Stimulated activated CD4-positive, alpha-beta T cell treated with anti-CD3 and anti-CD28 coated beads, Interleukin-12 subunit alpha, Interleukin-12 subunit beta, amount 100 ng/mL, for 4 hours (primary cell): ENCODE results near the gene TNPO1.
"Not testable (repeated sequence)": the region's sequence is repeated elsewhere in the genome, so short reads cannot be mapped to it uniquely, and the experiment has no call there.

ENCODE experiments used
- DNase-seq: peaks from one replicate; pipeline ENCODE4 v3.0.0-alpha.2; 2020

TNPO1 gene

GRCh38 chr5:72855821-72856220, 39.4 kb downstream of the TNPO1 start:
- DNase-seq: no peak

- DNase-seq: no peak
These were observed 40.9 kb downstream of the TNPO1 start for GRCh38 chr5:72857396-72857795.

- DNase-seq: no peak
These were observed 42.7 kb downstream of the TNPO1 start for GRCh38 chr5:72859127-72859526.

- no peak for DNase-seq
These were observed 44.0 kb downstream of the TNPO1 start for GRCh38 chr5:72860499-72860898.

GRCh38 chr5:72871366-72872024, 55.0 kb downstream of the TNPO1 start:
- DNase-seq: no peak

GRCh38 chr5:72878854-72879253, 62.4 kb downstream of the TNPO1 start:
- no peak for DNase-seq

GRCh38 chr5:72882989-72883388, 66.5 kb downstream of the TNPO1 start:
- DNase-seq: no peak

GRCh38 chr5:72883850-72884249, 67.4 kb downstream of the TNPO1 start:
- no peak for DNase-seq

GRCh38 chr5:72884892-72885291, 68.4 kb downstream of the TNPO1 start:
- DNase-seq: no peak

GRCh38 chr5:72885824-72886223, 69.4 kb downstream of the TNPO1 start:
- no peak for DNase-seq

- DNase-seq: no peak
These were observed 72.1 kb downstream of the TNPO1 start for GRCh38 chr5:72888595-72888994.

- DNase-seq: no peak
These were observed 72.9 kb downstream of the TNPO1 start for GRCh38 chr5:72889324-72889723.

GRCh38 chr5:72892846-72893245, 76.4 kb downstream of the TNPO1 start:
- DNase-seq: no peak

- no peak for DNase-seq
These were observed 79.3 kb downstream of the TNPO1 start for GRCh38 chr5:72895758-72896157.

GRCh38 chr5:72906806-72907205, 90.3 kb downstream of the TNPO1 start:
- DNase-seq: no peak

- DNase-seq: no peak
These were observed 92.2 kb downstream of the TNPO1 start for GRCh38 chr5:72908664-72909063.

GRCh38 chr5:72917371-72917776, 100.9 kb downstream of the TNPO1 start:
- no peak for DNase-seq

GRCh38 chr5:72920690-72921502, 104.4 kb downstream of the TNPO1 start:
- DNase-seq: no peak

- DNase-seq: no peak
These were observed 105.4 kb downstream of the TNPO1 start for GRCh38 chr5:72921886-72922285.

- DNase-seq: no peak
These were observed 106.0 kb downstream of the TNPO1 start for GRCh38 chr5:72922422-72922821.

GRCh38 chr5:72925336-72926010, 109.0 kb downstream of the TNPO1 start:
- DNase-seq: no peak

GRCh38 chr5:72932686-72933085, 116.2 kb downstream of the TNPO1 start:
- not testable (repeated sequence) for DNase-seq

GRCh38 chr5:72934953-72935725, 118.7 kb downstream of the TNPO1 start:
- DNase-seq: not testable (repeated sequence)
